ENCODE data around the gene GRWD1.

Gene GRWD1

DNA sequence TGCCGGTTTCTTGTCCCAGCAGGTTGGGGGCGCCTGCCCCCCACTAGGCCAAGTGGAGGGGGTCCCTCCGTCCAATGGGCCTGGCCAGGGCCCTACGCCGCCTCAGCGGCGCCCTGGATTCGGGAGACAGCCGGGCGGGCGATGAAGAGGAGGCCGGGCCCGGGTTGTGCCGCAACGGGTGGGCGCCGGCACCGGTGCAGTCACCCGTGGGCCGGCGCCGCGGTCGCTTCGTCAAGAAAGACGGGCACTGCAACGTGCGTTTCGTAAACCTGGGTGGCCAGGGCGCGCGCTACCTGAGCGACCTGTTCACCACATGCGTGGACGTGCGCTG lies 15.8 kb downstream of the GRWD1 start:
- H2AFZ ChIP-seq (ENCODE audit: low read depth): no peak overlapping the region
- no peak overlapping the region for H3K4me3 ChIP-seq (IDR thresholded peaks at IDR 0.05; ENCODE audit: insufficient read depth, low read depth, low read length)
- no peaks in the 10 kb centered on the region for H3K27me3 ChIP-seq (ENCODE audit: insufficient read depth, low read depth)
- TF ChIP-seq, protein P1, sequence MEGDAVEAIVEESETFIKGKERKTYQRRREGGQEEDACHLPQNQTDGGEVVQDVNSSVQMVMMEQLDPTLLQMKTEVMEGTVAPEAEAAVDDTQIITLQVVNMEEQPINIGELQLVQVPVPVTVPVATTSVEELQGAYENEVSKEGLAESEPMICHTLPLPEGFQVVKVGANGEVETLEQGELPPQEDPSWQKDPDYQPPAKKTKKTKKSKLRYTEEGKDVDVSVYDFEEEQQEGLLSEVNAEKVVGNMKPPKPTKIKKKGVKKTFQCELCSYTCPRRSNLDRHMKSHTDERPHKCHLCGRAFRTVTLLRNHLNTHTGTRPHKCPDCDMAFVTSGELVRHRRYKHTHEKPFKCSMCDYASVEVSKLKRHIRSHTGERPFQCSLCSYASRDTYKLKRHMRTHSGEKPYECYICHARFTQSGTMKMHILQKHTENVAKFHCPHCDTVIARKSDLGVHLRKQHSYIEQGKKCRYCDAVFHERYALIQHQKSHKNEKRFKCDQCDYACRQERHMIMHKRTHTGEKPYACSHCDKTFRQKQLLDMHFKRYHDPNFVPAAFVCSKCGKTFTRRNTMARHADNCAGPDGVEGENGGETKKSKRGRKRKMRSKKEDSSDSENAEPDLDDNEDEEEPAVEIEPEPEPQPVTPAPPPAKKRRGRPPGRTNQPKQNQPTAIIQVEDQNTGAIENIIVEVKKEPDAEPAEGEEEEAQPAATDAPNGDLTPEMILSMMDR (conservative IDR thresholded peaks at IDR 0.05; ENCODE audit: low read depth, low read length): no peak
- no peaks in the 10 kb centered on the region for H3K36me3 ChIP-seq (ENCODE audit: insufficient read depth)
- peaks cover 7% of the 10 kb centered on the region; the same call in 1 of the 2 replicates for H4K20me1 ChIP-seq (ENCODE audit: insufficient read depth)
- H3K4me1 ChIP-seq (ENCODE audit: low read depth, poor library complexity, severe bottlenecking): peaks cover 15% of the 10 kb centered on the region
- H3K4me2 ChIP-seq: no peak overlapping the region
- no peak overlapping the region for H3K27ac ChIP-seq
- H3K79me2 ChIP-seq (ENCODE audit: insufficient read depth, low read depth): no peaks in the 10 kb centered on the region
- no peak overlapping the region for H3K9ac ChIP-seq

DNA sequence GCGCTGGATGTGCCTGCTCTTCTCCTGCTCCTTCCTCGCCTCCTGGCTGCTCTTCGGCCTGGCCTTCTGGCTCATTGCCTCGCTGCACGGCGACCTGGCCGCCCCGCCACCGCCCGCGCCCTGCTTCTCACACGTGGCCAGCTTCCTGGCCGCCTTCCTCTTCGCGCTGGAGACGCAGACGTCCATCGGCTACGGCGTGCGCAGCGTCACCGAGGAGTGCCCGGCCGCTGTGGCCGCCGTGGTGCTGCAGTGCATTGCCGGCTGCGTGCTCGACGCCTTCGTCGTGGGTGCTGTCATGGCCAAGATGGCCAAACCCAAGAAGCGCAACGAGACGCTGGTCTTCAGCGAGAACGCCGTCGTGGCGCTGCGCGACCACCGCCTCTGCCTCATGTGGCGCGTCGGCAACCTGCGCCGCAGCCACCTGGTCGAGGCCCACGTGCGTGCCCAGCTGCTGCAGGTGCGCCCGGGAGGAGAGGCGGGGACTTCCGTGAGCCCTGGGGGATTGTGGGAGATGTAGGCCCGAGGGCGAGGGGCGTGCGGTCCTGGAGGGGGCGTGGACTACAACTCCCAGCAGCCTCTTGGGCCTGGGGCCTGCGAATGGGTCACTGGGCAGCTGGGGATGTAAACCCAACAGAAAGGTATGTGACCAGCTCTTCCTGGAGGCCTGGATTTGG lies 16.3 kb downstream of the GRWD1 start:
- H3K27me3 ChIP-seq (ENCODE audit: insufficient read depth, low read depth): no peaks in the 10 kb centered on the region
- H2AFZ ChIP-seq (ENCODE audit: low read depth): no peak overlapping the region
- H3K36me3 ChIP-seq (ENCODE audit: insufficient read depth): no peaks in the 10 kb centered on the region
- H3K4me1 ChIP-seq (ENCODE audit: low read depth, poor library complexity, severe bottlenecking): peaks cover 15% of the 10 kb centered on the region
- H3K4me2 ChIP-seq: no peak overlapping the region
- H3K79me2 ChIP-seq (ENCODE audit: insufficient read depth, low read depth): no peaks in the 10 kb centered on the region
- no peak overlapping the region for H3K27ac ChIP-seq
- no peak overlapping the region for H3K4me3 ChIP-seq (IDR thresholded peaks at IDR 0.05; ENCODE audit: insufficient read depth, low read depth, low read length)
- TF ChIP-seq, protein P1 (conservative IDR thresholded peaks at IDR 0.05; ENCODE audit: low read depth, low read length): no peak
- H3K9ac ChIP-seq: no peak overlapping the region
- peaks cover 7% of the 10 kb centered on the region; the same call in 1 of the 2 replicates for H4K20me1 ChIP-seq (ENCODE audit: insufficient read depth)

DNA sequence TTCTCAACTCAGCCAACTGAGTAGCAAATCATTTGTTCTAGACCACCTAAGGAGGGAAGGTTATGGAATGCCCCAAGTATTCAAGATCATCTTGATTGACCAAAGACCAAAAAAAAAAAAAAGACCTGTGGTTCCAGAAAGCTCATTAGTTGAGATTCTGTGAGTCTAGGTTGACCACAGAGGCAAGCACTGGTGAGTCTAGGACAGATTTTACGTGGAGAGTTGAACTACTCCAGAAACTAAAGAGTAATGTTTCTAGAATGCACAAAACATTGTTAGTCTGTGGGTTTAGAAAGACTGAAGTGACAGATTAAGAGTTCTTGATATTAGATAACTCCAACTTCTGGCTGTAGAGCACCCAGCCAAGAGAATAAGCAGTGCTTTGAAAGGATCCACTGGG lies 19.4 kb downstream of the GRWD1 start:
- peaks cover 5% of the 10 kb centered on the region; the same call in 1 of the 2 replicates for H3K79me2 ChIP-seq (ENCODE audit: insufficient read depth, low read depth)
- no peak overlapping the region for H3K4me3 ChIP-seq (IDR thresholded peaks at IDR 0.05; ENCODE audit: insufficient read depth, low read depth, low read length)
- peak overlapping the region; percentile 19; the same call in 1 of the 2 replicates for H3K27ac ChIP-seq
- no peak overlapping the region for H3K9ac ChIP-seq
- H4K20me1 ChIP-seq (ENCODE audit: insufficient read depth): no peaks in the 10 kb centered on the region
- no peak overlapping the region for H2AFZ ChIP-seq (ENCODE audit: low read depth)
- H3K4me2 ChIP-seq: peak overlapping the region; percentile 10; the same call in 1 of the 2 replicates
- TF ChIP-seq, protein P1 (conservative IDR thresholded peaks at IDR 0.05; ENCODE audit: low read depth, low read length): no peak
- no peaks in the 10 kb centered on the region for H3K27me3 ChIP-seq (ENCODE audit: insufficient read depth, low read depth)
- peaks cover 25% of the 10 kb centered on the region for H3K4me1 ChIP-seq (ENCODE audit: low read depth, poor library complexity, severe bottlenecking)
- no peaks in the 10 kb centered on the region for H3K36me3 ChIP-seq (ENCODE audit: insufficient read depth)

DNA sequence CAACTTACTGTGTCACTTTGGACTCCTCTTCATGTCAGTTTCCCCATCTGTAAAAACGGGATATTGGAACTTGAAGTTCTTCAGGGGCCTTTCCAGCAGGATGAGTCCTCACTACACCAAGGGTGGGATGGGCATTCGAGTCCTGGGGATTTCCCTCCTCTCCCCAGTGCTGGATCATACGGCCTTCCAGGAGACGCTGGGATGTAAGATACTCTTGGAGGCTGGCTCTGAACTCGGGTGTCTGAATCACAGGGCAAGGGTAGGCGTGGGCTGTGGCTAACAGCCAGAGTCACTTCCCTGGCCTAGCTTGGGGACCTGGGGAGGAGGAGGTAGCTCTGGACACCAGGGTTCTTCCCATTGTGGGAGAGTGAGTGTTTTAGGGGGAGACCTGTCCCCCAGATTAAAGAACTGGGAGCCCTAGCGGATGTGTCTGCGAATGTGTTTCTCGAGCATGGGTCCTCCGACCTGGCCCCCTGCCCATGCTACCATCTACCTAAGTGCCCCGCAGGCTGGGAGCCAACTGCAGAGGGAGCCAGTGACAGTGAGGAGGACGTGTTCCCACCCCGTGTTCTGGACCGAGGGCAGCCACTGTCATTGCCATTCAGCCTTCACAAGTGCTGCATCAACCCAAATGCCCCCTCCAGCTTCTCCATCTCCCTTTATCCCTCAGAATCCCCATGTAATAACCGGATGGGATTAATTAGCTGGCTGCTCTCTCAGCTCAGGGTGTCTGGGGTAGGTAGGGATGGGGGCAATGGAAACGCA lies 21.0 kb downstream of the GRWD1 start:
- Histone ChIP-seq H3K4me1 (ENCODE audit: low read depth, poor library complexity, severe bottlenecking) (peaks cover 26% of the 10 kb centered on the region), H3K4me3 (IDR thresholded peaks at IDR 0.05; ENCODE audit: insufficient read depth, low read depth, low read length) (no peak overlapping the region), H3K79me2 (ENCODE audit: insufficient read depth, low read depth) (peaks cover 11% of the 10 kb centered on the region; the same call in 1 of the 2 replicates), H2AFZ (ENCODE audit: low read depth) (no peak overlapping the region), H4K20me1 (ENCODE audit: insufficient read depth) (no peaks in the 10 kb centered on the region), H3K36me3 (ENCODE audit: insufficient read depth) (no peaks in the 10 kb centered on the region), H3K4me2 (no peak overlapping the region), H3K27me3 (ENCODE audit: insufficient read depth, low read depth) (no peaks in the 10 kb centered on the region), H3K9ac (no peak overlapping the region), H3K27ac (no peak overlapping the region)
- TF ChIP-seq, protein P1 (conservative IDR thresholded peaks at IDR 0.05; ENCODE audit: low read depth, low read length): no peak

All from KMS-11 (cell line).